Urinary bladder (tissue), 4 donors: ENCODE results near the gene DVL2. TPM values are rescaled to one million over a fixed set of nuclear protein-coding genes. Genes with fewer than 3 reads are reported as not detected.

Experiments
- DNase-seq: peaks from one replicate; pipeline ENCODE4 v3.0.0-alpha.2; 2015; ENCODE audit errors: extremely low spot score
- H3K27ac ChIP-seq: one replicate; pipeline ENCODE4 v1.5.1; 2013; ENCODE audit warnings: low read depth, mild to moderate bottlenecking, moderate library complexity
- H3K36me3 ChIP-seq: one replicate; pipeline ENCODE4 v1.6.1; 2013; ENCODE audit warnings: mild to moderate bottlenecking, moderate library complexity; ENCODE audit not compliant: insufficient read depth
- H3K4me1 ChIP-seq: one replicate; pipeline ENCODE4 v1.6.1; 2013; ENCODE audit warnings: mild to moderate bottlenecking, moderate library complexity; ENCODE audit not compliant: insufficient read depth
- H3K4me3 ChIP-seq: one replicate; pipeline ENCODE4 v1.5.1; 2013; ENCODE audit warnings: low read depth, low read length
- WGBS: extraction: QIAGEN DNeasy Blood & Tissue Kit; methylation state at CpG from one replicate; pipeline ENCODE4 v1.1.7; 2013; 5-methylcytosine and 5-hydroxymethylcytosine counted together
- polyA plus RNA-seq: library from polyadenylated mRNA; stranded (reverse); fragments of 200-250 nt; gene quantifications from one replicate; pipeline ENCODE4 v1.2.3, GENCODE V29; 2013
- total RNA-seq: library from RNA; depleted of rRNA; stranded (reverse); fragments of >200 nt; gene quantifications from one replicate; pipeline ENCODE4 v1.2.3, GENCODE V29; 2014
- donor health status: healthy with polysubstance abuse.
- donor health status: healthy.

Gene DVL2
- total and polyA plus RNA-seq, 2 donors, result 41.5 to 45.5 TPM

DNA sequence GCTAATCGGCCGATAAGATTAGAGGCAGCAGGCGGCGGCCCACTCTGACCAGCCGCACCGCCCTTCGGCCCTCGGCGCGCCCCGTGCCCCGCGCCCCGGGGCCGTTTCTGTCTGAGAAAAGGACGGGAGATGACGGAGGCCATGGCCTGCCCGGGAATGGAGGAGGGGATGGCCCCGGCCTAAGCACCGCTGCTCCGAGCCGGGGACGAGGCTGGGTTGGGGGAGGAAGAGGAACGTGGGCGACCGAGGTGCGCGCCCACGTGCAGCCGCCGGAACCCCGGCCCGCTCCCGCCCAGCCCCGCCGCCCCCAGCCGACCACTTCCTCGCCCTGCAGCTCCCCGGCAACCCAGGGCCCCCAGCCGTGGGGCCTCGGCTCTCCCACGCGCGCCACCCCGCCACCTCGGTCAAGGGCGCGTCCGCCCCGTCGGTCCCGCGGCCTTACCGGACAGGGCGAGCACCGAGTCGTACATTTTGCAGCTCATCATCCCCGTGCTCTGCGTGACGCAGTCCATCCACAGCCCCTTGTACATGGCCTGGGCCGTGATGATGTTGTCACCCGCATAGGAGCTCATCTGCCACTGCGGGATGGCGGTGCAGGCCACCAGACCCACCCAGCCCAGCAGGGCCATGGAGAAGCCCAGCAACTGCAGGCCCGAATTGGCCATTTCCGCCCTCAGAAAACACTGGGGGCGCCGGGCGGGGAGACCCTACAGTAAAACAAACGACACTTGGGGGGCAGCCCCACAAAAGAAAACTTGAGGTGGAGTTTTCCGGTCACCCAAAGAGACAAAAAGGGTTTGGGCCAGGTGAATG lies 27.3 kb upstream of the DVL2 start:
- no peaks in the 10 kb centered on the region for H3K36me3 ChIP-seq
- peak overlapping the region; percentile 48 for H3K4me3 ChIP-seq
- 4% methylated on average over 71 of the region's 71 CpGs for WGBS
- DNase-seq, result no peak
- H3K27ac ChIP-seq, result peak overlapping the region; percentile 72
- no peaks in the 10 kb centered on the region for H3K4me1 ChIP-seq

DNA sequence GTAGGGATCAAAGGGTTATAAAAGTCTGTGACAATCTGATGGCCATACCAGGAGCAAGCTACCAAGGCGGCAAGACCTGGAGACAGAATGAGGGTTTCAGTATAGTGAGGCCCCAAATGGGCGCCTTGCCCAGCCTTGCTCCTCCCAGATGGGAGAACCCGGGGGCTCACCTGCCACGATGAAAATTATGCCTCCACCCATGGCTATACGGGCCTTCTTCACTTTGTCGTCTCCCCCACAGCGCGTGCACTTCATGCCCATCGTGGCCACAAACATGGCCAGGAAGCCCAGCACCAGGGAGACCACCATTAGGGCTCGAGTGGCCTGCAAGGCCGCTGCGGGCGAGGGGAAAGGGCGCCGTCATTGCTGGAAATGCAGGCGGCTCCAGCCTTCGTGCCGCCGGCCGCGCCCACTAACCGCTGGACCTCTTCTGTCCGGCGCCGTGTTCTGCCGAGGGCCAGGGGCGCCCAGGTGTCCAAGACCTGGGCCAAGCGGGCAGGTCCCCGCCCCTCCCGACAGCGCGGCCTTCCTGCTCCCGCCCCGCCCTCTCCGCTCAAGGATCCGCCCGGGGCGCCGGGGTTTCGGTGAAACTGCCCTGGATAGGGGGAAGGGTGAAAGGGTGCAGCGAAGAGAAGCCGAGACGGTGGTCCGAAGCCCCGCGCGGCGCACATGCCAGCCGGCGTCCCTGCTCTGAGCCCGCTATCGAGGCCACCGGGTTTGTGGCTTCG lies 26.5 kb upstream of the DVL2 start:
- Histone ChIP-seq H3K4me1 (no peaks in the 10 kb centered on the region), H3K27ac (peak overlapping the region; percentile 72), H3K4me3 (peak overlapping the region; percentile 48), H3K36me3 (no peaks in the 10 kb centered on the region)
- WGBS, result 5% methylated on average over 54 of the region's 54 CpGs
- no peak for DNase-seq

DNA sequence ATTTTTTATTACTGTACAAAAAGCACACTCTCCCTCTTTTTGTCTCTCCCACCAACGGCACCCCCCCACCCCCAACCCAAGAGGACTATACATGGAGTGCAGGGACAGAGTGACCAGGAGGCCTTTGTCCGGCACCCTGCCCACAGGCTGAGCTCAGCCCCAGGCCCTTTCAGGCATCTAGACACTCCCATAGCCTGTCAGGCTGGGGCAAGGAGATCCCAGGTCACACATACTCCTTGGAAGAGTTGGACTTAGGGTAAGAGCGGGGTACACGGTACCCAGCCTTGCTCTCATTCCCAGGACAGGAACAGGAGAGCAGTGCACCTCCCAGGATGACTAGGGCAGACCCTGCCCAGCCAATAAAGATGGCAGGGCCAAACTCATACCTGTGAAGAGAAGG lies 25.8 kb upstream of the DVL2 start:
- H3K27ac ChIP-seq, result no peak overlapping the region
- no peak for DNase-seq
- 78% methylated on average over 4 of the region's 4 CpGs for WGBS
- no peaks in the 10 kb centered on the region for H3K36me3 ChIP-seq
- no peak overlapping the region for H3K4me3 ChIP-seq
- H3K4me1 ChIP-seq, result no peaks in the 10 kb centered on the region

DNA sequence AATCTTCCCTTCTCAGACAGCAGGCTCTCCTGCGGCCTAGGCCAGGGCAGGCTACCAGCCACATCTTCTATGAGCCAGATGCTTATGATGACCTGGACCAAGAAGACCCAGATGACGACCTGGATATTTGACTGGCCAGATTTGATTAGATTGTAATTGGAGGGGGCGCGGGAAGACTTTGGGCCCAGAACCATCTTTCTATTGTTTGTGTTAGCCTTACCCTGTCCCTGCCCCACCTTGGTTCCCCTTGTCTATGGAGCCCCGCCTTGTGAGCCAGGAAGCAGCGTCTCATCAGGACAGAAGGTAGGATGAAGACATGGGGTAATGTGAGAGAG lies 25.2 kb upstream of the DVL2 start:
- WGBS, result 95% methylated on average over 6 of the region's 6 CpGs

DNA sequence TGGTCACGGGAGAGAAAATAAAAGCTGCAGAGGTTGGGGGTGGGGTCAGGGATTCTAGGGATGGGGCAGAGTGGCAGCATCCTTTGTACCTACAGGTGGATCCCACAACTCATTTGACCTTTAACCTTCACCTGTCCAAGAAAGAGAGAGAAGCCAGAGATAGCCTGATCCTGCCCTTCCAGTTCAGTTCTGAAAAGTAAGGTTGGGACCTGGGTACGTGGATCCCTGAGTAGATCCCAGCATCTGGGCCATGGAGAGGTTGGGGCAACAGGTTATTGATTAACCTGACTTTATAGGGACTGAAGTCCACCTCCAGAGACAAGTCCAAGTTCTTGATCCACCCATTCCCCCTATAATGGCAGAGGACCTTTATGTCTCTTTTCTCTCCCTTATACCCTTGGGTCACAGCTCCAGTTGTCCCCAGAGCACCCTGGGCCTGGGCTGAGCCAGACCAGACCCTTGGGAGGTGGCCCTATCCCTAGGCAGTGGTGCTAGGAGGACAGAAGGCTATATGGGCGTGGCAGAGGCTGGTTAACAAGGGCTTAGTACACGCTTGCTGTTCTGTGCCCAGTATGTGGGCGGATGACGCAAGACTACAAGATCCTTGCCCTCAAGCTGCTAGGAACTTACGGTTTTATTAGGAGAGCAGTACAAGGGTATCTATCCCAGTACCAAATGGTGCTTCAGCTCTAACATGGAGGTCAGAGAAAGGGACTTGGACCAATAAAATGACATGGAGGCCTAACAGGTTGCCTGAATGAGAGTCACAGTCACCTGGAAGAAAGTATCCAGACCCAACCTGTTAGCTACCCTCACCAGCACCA lies 24.6 kb upstream of the DVL2 start:
- H3K4me3 ChIP-seq, result no peak overlapping the region
- no peak for DNase-seq
- H3K27ac ChIP-seq, result no peak overlapping the region
- 84% methylated on average over 7 of the region's 7 CpGs for WGBS
- H3K36me3 ChIP-seq, result no peaks in the 10 kb centered on the region
- H3K4me1 ChIP-seq, result no peaks in the 10 kb centered on the region

More for the DNA sequence above, 25.2 kb upstream of the DVL2 start:
- Histone ChIP-seq H3K4me1 (no peaks in the 10 kb centered on the region), H3K4me3 (no peak overlapping the region), H3K36me3 (no peaks in the 10 kb centered on the region), H3K27ac (no peak overlapping the region)
- DNase-seq, result no peak

DNA sequence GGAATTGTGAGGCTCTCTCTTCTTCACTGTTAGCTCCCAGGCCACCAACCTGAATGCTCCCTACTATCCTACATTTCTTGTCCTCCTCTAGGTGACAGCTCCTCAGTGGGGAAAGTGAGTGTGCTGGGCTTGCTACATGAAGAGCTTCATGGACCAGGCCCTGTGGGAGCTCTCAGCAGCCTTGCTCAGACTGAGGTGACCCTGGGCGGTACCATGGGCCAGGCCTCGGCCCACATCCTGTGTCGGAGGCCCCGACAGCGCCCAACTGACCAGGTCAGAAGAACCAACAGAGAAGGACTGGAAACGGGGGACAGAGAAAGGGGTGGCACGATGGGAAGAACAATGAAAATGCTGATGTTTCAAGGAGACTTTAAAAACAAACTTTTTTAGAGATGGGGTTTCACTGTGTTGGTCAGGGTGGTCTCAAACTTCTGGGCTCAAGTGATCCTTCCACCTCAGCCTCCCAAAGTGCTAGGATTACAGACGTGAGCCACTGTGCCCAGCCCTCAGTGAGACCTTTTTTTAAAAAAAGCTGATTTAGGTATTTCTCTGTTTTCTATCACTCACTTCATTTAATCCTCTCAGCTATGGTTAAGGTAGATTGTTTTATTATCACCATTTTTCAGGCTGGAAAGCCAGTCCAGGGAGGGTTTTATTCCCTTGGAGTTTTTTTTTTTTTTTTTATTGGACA lies 22.6 kb upstream of the DVL2 start:
- H3K4me3 ChIP-seq, result no peak overlapping the region
- H3K36me3 ChIP-seq, result no peaks in the 10 kb centered on the region
- 89% methylated on average over 8 of the region's 8 CpGs for WGBS
- H3K4me1 ChIP-seq, result no peaks in the 10 kb centered on the region
- no peak overlapping the region for H3K27ac ChIP-seq
- no peak for DNase-seq

DNA sequence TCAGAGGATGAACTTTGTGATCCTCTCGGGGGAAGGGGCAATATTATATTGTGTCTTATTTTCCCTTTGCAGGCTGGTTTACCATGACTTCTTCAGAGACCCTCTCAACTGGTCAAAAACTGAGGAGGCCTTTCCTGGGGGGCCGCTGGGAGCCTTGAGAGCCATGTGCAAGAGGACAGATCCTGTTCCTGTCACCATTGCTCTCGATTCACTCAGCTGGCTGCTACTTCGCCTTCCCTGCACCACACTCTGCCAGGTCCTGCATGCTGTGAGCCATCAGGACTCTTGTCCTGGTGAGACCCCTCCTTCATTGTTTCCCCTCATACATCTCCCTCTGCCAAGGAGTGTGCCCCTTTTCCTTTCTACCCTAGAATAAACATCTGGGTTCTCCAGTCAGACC lies 20.2 kb upstream of the DVL2 start:
- H3K4me3 ChIP-seq, result no peak overlapping the region
- DNase-seq, result no peak
- H3K36me3 ChIP-seq, result no peaks in the 10 kb centered on the region
- peaks cover 3% of the 10 kb centered on the region for H3K4me1 ChIP-seq
- WGBS, result 95% methylated on average over 4 of the region's 4 CpGs
- no peak overlapping the region for H3K27ac ChIP-seq

DNA sequence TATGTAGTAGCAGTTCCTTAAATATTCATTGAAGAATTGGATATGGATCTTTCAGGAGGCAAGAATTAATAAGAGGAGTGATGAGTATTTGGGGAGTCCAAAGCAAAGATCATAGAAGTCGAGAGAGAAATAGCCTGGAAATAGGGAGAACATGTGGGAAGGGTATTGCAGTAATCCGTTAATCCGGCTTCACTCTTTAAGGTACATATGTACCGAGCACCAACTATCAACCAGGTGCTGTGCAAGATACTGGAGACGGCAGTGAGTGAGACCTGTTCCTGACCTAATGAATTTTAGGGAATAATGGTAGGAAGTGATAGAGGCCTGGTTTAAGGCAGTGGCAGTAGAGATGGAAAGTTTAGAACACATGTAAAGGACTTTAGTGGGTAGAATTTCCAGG lies 18.8 kb upstream of the DVL2 start:
- H3K4me1 ChIP-seq, result peaks cover 3% of the 10 kb centered on the region
- WGBS, result 70% methylated on average over 5 of the region's 5 CpGs
- no peak overlapping the region for H3K27ac ChIP-seq
- H3K36me3 ChIP-seq, result no peaks in the 10 kb centered on the region
- peak overlapping the region; percentile 39 for H3K4me3 ChIP-seq
- DNase-seq, result no peak

DNA sequence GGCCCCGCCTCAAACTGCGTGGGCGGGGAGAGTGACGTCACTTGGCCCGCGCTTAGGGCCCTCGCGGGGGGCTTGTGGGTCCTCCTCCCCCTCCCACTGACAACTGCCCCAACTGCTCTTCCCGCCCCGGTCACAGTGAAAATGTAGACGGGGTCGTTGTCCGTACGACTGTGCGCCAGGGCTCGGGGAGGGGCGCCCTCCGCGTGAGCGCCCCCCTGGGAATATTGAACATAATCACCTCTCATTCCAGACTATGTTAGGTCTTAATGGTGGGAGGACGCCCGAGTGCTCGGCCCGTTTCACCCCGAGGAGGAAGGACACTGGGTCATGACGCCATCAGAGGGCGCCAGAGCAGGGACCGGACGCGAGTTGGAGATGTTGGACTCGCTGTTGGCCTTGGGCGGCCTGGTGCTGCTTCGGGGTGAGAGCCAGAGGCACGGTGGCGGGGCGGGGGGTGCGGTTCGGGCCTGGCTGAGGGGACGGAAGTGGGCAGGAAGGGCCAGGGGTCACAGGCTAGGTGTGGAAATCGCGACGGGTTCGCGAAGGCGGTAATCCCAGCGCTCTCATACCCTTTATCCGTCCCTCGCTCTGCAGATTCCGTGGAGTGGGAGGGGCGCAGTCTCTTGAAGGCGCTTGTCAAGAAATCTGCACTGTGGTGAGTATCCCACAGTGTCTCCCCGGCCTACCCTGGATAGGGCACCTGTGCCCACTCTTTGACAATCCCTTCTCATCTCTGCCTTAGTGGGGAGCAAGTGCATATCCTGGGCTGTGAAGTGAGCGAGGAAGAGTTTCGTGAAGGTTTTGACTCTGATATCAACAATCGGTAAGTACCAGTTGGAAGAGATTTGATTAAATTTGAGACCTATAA lies 18.1 kb upstream of the DVL2 start, which contains the start of gene ELP5:
Gene ELP5, plus strand, starts transcription at position 40 of the 868 bp plus-strand sequence. Its CDS starts 336 bp downstream, at position 376.
- H3K27ac ChIP-seq, result peak within 1 kb of the TSS; percentile 97
- peaks cover 3% of the 10 kb centered on the region for H3K4me1 ChIP-seq
- WGBS, result under 1% methylated on average over 55 of the region's 55 CpGs
- peak within 1 kb of the TSS; percentile 92 for H3K4me3 ChIP-seq
- DNase-seq, result peak; percentile 92
- no peaks in the 10 kb centered on the region for H3K36me3 ChIP-seq

DNA sequence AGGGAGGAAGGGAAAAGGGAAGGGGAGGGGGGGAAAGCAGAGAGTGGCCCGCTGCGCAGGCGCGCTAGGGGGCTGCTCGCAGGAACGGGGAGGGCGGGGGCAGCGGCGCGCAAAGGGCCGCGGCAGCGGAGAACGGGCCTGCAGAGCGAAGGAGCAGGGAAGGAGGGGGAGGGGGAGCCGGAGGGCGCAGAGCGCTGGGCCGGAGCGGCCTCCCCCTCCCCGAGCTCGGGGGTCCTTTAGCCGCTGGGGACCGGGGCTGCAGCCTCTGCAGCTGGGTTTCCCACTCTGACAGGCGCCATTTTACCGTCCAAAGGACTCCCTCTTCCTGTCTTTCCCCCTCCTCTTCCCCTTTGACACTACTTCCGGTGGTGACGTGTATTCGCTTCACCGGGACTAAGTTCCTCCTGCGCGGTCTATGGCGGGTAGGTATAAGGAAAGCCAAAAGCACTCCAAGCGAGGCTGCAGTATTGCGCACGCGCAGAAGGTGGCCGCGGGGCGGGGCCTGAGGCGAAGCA lies 17.4 kb upstream of the DVL2 start, which contains the start of gene CTDNEP1:
Gene CTDNEP1, minus strand, starts transcription at position 74 of the 515 bp plus-strand sequence. CDS start 438 bp downstream, outside the sequence.
- no peaks in the 10 kb centered on the region for H3K36me3 ChIP-seq
- H3K27ac ChIP-seq, result peak within 1 kb of the TSS; percentile 97
- DNase-seq, result peak; percentile 99
- WGBS, result 1% methylated on average over 41 of the region's 41 CpGs
- H3K4me3 ChIP-seq, result peak within 1 kb of the TSS; percentile 92
- peaks cover 3% of the 10 kb centered on the region for H3K4me1 ChIP-seq

DNA sequence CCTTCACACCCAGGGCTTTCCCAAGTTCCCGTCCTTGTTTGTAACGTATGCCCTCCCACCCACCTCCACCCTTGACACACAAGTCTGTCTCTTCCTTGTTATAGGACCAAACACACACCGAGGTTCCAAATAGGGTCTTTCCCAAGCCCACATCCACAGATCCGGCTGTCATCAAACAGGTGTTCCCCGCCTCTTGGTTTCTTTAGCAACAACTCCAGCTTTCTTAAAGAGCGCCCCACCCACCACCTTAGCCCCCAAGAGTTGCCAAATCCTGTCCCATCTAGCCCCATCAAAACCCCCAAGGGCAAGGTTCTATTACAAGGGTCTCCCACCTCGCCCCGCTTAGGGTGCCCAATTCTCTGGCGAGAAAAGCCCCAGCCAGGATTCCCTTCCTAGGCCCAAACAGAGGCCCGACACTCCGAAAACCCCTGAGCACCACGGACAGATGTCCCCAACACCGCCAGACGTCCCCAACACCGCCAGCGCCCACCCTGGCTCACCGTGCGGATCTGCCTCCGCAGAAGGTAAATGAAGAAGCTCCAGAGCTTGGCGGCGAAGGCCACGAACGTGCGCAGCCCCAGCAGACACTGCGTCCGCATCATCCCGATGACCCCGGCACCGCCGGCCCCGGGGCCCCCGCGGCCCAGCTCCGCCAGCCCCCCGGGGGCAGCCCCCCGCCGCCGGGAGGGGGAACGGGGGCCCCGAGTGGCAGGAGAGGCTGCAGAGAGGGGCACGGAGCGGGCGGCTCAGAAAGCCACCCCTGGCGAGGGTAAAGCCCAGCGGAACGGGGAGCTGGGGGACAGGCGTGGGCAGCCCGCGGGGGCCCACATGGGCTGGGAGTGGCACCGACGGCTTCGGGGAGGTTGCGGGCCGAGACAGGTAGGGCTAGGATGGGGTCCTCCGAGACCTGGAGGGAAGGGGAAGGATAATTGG lies 16.6 kb upstream of the DVL2 start:
- Histone ChIP-seq H3K36me3 (no peaks in the 10 kb centered on the region), H3K4me1 (peaks cover 3% of the 10 kb centered on the region), H3K4me3 (peak overlapping the region; percentile 92), H3K27ac (peak overlapping the region; percentile 87)
- WGBS, result under 1% methylated on average over 55 of the region's 55 CpGs
- no peak for DNase-seq
